DND-41 (cell line): ENCODE measurements around the gene LRRC46.

Source experiments
- EZH2 ChIP-seq: IDR thresholded peaks from 3 replicates; pipeline ENCODE4 v1.6.1; 2012; ENCODE audit warnings: borderline replicate concordance, low read depth, mild to moderate bottlenecking, moderate library complexity, low read length, inconsistent platforms; ENCODE audit not compliant: severe bottlenecking
- TF ChIP-seq, protein P1 (sequence below): IDR thresholded peaks from 2 replicates; pipeline ENCODE4 v1.5.1; 2012; ENCODE audit warnings: borderline replicate concordance, low read length, moderate library complexity, mild to moderate bottlenecking; ENCODE audit not compliant: poor library complexity, severe bottlenecking; ENCODE audit errors: extremely low read depth

DNA sequence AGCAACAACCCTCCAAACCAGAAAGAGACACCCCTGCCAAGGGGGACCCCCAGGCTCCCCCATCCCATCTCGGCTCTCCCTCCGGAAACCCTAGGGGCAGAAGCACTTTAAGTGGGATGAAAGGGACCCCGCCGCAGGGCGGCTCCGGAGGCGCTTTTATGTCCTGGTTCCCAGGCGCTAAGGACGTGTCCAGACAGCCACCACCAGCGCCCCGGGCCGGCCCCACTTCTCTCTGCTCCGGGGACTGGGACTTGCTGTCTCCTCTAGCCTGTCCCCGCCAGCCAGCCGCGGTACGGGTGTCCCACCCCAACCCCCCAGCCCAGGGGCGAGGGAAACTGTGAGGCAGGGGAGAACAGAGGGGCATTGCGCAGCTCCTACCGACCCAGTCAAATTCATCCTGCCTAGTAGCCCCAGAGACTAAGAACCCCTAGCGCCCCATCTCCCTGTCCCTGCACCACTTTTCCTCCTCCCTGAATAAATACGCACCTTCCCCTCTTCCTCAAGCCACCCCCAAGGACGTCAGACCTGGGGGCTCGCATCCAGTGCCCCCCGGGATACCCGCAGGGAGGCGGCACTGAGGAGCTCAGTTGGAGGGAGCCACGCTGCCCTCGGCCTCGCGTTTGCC is 15.4 kb downstream of the LRRC46 start:
- TF ChIP-seq, protein P1, sequence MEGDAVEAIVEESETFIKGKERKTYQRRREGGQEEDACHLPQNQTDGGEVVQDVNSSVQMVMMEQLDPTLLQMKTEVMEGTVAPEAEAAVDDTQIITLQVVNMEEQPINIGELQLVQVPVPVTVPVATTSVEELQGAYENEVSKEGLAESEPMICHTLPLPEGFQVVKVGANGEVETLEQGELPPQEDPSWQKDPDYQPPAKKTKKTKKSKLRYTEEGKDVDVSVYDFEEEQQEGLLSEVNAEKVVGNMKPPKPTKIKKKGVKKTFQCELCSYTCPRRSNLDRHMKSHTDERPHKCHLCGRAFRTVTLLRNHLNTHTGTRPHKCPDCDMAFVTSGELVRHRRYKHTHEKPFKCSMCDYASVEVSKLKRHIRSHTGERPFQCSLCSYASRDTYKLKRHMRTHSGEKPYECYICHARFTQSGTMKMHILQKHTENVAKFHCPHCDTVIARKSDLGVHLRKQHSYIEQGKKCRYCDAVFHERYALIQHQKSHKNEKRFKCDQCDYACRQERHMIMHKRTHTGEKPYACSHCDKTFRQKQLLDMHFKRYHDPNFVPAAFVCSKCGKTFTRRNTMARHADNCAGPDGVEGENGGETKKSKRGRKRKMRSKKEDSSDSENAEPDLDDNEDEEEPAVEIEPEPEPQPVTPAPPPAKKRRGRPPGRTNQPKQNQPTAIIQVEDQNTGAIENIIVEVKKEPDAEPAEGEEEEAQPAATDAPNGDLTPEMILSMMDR, result no peak
- no peak for TF ChIP-seq EZH2
